COLO668 (cell line): ENCODE results near the gene XCR1.
"Not testable (repeated sequence)": the region's sequence is repeated elsewhere in the genome, so short reads cannot be mapped to it uniquely, and the experiment has no call there.

Experiments
- DNase-seq: peaks from one replicate; lab custom pipeline; 2025; ENCODE audit not compliant: unreplicated experiment; lab: John Stamatoyannopoulos, UW

XCR1 gene

GRCh38 chr3:46007280-46007679 lies 20.0 kb downstream of the XCR1 start:
- DNase-seq: no peak

GRCh38 chr3:46006238-46007032 lies 20.8 kb downstream of the XCR1 start:
- DNase-seq: no peak

DNA sequence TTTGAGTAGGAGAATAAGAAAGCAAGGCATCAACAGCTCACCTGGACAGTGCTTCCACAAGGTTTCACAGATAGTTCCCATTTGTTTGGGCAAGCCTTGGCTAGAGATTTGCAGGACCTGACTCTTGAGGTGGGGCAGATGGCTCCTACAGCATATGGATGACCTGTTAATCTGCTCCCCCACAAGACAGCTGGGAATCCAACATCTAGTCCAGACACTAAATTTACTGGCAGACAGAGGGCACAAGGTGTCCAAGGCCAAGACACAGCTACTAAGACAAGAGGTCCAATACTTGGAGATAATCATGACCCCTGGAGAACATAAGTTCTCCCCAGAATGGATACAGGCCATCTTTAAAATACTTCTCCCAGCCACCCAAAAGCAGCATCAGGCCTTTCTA lies 23.6 kb downstream of the XCR1 start:
- not testable (repeated sequence) for DNase-seq

- DNase-seq: no peak
Observed at GRCh38 chr3:46001178-46001577, 26.1 kb downstream of the XCR1 start.

GRCh38 chr3:45997942-45998341 lies 29.3 kb downstream of the XCR1 start:
- DNase-seq: no peak

DNA sequence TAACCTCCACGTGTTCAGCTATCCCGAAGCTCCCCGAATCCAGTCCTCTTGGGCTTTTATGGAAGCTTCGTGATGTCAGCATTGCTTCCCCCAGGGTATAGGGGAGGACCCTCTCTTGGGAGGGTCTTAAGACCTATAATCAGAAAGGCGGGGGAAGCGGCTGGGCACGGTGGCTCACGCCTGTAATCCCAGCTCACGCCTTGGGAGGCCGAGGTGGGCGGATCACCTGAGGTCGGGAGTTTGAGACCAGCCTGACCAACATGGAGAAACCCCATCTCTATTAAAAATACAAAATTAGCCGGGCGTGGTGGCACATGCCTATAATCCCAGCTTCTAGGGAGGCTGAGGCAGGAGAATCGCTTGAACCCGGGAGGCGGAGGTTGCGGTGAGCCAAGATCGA lies 29.8 kb downstream of the XCR1 start:
- DNase-seq: not testable (repeated sequence)

DNA sequence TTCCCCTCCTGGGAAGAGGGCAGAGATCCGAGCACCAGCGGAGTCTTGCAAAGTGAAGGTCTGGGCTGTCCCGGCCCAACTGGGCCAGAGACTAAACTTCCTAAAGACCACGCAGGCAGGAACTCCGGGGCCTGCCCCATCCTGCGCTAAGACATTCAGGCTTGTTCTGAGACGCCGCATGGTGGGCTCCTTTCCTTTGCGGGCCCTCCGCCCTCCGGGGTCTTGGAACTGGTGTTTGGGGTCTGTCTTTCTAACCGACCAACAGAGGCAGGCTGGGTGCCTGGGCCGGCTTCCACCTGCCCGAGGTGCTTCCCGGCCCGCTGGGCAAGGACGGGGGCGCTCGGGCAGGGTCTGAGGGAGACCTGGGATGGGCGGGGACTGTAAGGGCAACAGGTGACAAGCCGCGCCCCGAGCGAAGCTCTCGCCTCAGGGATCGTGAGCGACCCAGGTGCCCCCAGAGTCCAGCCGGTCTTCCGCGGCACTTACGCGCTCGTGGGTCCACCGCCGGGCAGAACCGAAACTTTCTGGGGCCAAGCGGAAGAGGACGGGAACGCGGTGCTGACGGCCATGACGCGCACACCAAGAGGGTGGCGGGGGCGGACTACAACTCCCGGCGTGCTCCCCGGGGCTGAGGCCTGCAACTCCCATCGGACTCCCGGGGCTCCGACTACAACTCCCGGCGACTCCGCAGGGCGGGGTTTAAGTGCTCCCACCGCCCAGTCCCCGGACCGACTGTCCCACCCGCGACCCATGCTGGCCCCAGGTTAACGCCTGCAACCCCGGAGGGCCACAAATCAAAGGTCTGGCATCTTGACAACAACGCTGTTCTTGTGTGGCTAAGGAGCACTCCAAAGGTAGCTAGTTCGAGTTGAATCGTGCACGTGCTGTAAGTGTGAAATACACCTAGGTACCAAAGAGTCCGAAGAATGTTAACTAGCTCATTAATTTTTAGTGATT lies 31.8 kb downstream of the XCR1 start, which contains the start of gene FYCO1:
Gene FYCO1 (minus strand): TSS at position 589 of the 957 bp plus-strand sequence. CDS start 10,914 bp downstream, outside the sequence.
- peak; percentile 87 for DNase-seq

GRCh38 chr3:45994419-45995235 lies 32.7 kb downstream of the XCR1 start:
- DNase-seq: peak; percentile 32

DNA sequence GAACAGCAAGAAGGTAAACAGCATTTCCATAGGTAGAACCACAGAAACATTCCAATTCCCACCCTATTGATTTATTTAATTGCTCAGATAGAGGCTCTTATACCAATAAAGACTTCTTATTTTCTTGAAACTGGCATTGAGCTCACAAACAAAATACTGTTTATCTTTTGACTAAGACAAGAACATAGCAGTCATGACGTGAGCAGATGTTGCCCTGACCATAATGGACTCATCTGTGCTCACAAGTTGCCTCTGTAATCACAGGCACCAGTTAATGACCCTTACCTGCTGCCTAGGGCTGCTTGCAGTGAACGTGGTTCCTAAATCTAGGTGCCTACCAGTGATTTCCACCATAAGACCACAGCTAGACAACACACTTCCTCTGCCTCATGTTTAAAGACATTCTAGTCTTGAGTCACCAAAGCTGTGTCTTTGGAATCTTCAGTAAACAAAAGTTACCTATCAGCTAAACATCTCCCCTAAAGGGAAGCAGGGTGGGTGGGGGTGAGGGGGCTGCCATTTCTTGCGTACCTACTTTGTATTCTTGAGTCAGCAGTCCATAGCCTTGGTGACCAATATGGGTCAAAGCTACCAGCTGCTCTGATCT lies 33.8 kb downstream of the XCR1 start:
- DNase-seq: no peak

DNA sequence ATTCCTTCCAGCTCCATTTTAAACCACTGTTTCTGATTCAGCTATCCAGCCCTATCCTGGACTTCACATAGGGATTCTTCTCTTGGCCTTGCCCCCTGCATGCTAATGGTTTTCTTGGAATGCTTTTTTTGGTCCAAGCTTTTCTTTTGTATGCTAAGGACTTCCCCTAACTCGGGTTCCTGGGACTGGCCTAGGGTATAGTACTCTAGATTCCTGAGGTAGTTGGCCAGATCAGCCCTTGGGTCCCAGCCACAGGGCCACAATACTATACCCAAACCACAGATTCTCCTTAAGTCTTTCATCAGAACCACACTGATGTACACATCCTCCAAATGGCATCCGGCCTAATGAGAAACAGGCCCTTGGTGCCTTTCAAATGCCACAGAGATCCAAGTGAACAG lies 34.5 kb downstream of the XCR1 start:
- no peak for DNase-seq

GRCh38 chr3:45992133-45992729 lies 35.1 kb downstream of the XCR1 start:
- DNase-seq: no peak

DNA sequence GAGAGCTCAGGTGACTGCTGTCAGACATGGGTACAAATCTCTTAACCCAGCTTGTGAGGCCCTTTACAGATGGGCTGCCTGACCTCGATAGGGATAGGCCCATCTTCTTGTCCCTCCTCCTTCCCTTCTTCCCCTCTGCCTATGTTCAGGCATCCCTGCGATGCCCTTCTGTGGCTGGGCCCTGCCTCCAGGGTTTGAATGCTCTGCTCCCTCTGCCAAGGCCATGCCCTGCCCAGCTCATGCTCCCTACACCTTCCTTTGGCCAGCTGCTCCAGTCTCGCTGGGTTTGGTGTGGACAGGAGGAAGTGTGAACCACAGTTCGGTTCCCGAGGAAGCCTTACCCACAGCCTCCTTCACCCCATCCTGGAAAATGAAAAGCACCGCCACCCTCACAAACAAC lies 35.9 kb downstream of the XCR1 start:
- DNase-seq: no peak

DNA sequence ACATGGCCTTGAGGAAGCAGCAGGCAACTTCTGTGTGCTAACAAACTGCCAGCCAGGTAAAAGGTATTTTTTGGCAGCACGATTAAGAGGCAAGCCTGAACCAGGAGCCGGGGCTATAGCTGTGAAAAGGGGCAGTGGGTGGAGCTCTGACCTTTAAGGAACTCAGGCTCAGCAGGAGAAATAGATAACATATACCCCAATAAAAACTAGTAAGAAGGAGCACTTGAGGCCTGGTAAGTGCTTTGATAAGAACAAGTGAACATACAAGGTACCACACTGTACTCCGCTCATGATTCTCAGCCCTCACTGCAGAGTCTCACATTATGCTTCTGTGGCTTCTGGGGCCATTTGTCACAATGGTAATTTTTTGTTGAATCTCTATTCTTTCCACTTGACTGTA lies 37.1 kb downstream of the XCR1 start:
- DNase-seq: no peak

DNA sequence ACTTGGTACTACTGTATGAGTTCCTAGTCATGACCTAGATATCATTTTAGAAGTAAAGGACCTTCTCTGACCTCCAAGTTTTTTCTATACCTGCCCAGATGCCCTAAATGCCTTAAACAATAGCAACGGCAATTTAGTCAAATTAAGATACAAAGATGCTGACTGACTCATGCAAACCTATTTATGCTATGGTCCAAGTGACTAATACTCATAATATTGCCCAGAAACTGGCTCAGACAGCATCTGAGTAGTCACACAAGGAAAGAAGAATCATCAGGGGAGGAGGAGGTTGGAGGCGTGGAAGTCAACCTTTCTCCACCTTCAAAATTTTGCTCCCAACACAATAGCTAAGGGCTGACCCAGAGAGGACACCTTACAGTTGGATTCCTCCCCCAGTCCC lies 38.5 kb downstream of the XCR1 start:
- DNase-seq: no peak

GRCh38 chr3:45988362-45988761 lies 38.9 kb downstream of the XCR1 start:
- DNase-seq: no peak

GRCh38 chr3:45987368-45988291 lies 39.7 kb downstream of the XCR1 start:
- peak; percentile 26 for DNase-seq

- DNase-seq: peak; percentile 71
Observed at GRCh38 chr3:45986303-45986982, 40.8 kb downstream of the XCR1 start.

DNA sequence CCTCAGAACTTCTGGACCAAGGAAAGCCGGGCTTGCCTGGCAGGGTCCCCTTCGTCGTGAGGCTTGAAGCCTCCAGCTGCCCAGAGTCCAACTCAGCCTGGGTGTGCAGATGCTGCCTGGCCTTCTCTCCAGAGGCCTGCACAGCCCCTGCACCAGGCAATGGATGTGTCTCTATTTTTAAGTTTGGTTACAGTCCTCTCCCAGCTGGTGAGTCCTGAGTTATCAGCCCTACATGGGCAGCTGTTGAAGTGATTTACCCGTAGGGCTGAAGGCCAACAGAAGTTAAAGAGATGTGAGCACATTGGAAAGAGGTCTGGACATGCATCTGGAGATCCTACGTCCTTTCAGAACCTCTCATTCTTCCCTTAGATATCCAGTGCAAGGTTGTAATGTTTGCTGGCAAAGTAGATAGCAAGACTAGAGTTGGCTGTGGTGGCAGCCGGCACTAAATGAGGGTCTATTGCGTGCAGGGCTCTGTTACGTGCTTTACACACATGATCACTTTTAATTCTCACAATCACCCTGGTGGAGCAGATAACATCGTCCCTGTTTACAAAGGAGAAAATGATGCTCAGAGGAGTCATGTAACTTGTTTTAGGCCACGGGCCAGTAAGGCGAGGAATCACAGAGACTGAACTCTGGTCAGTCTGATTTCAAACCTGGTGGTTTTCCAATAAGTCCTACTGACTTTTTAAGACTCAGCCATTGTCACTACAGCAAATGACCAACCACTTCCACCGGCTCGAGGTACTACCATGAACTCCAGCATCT lies 41.6 kb downstream of the XCR1 start:
- DNase-seq: no peak
